Neural cell (in vitro differentiated cells): ENCODE measurements around the gene UGP2. TPM values are rescaled to one million over a fixed set of nuclear protein-coding genes. Genes with fewer than 3 reads are reported as not detected.

ENCODE experiments used
- H2AFZ ChIP-seq: fragments of 200-600, 300-800 bp; sonication (generic), shearing (Covaris generic); 2 replicates; pipeline ENCODE4 v1.6.0; 2014; ENCODE audit warnings: low read depth, mild to moderate bottlenecking, antibody characterized with exemption, low read length, moderate library complexity
- H3F3A ChIP-seq: fragments of 200-600 bp; shearing (Covaris generic); 2 replicates; pipeline ENCODE4 v1.6.1; 2016; ENCODE audit warnings: mild to moderate bottlenecking, moderate library complexity, mixed read lengths, antibody characterized with exemption, low read length; ENCODE audit not compliant: insufficient read depth, poor library complexity, severe bottlenecking
- H3K27ac ChIP-seq: fragments of 200-600, 300-800 bp; sonication (generic), shearing (Covaris generic); 2 replicates; pipeline ENCODE4 v1.5.1; 2014; ENCODE audit warnings: mild to moderate bottlenecking, low read length, moderate library complexity
- H3K27me3 ChIP-seq: fragments of 300-800, 200-600 bp; sonication (generic), shearing (Covaris generic); 2 replicates; pipeline ENCODE4 v1.6.0; 2014; ENCODE audit warnings: mild to moderate bottlenecking, low read depth, low read length, moderate library complexity; ENCODE audit not compliant: insufficient read depth
- H3K36me3 ChIP-seq: fragments of 300-800, 200-600 bp; sonication (generic), shearing (Covaris generic); 2 replicates; pipeline ENCODE4 v1.5.1; 2014; ENCODE audit warnings: mild to moderate bottlenecking, antibody characterized with exemption, low read length, moderate library complexity; ENCODE audit not compliant: insufficient read depth
- H3K4me2 ChIP-seq: fragments of 300-800, 200-600 bp; sonication (generic), shearing (Covaris generic); 2 replicates; pipeline ENCODE4 v1.6.0; 2014; ENCODE audit warnings: mild to moderate bottlenecking, low read length
- H3K4me3 ChIP-seq: fragments of 300-800, 200-600 bp; sonication (generic), shearing (Covaris generic); 2 replicates; pipeline ENCODE4 v1.5.1; 2014; ENCODE audit warnings: mild to moderate bottlenecking, low read length, moderate library complexity
- H3K79me2 ChIP-seq: fragments of 200-600 bp; shearing (Covaris generic); replicated peaks from 2 replicates; pipeline ENCODE4 v1.6.0; 2014; ENCODE audit warnings: mild to moderate bottlenecking, low read length, moderate library complexity; ENCODE audit not compliant: insufficient read depth
- H3K9ac ChIP-seq: fragments of 300-800, 200-600 bp; sonication (generic), shearing (Covaris generic); 2 replicates; pipeline ENCODE4 v1.6.1; 2016; ENCODE audit warnings: mild to moderate bottlenecking, low read length, mixed read lengths
- H3K9me2 ChIP-seq: fragments of 200-600 bp; shearing (Covaris generic); 2 replicates; pipeline ENCODE4 v1.6.1; 2016; ENCODE audit warnings: mild to moderate bottlenecking, low read length, mixed read lengths; ENCODE audit not compliant: insufficient read depth
- H3K9me3 ChIP-seq: fragments of 200-600, 300-800 bp; sonication (generic), shearing (Covaris generic); 2 replicates; pipeline ENCODE4 v1.6.1; 2016; ENCODE audit warnings: mild to moderate bottlenecking, mixed run types, low read length, moderate library complexity, mixed read lengths
- H4K20me1 ChIP-seq: fragments of 200-600 bp; shearing (Covaris generic); 2 replicates; pipeline ENCODE4 v1.6.1; 2016; ENCODE audit warnings: mild to moderate bottlenecking, mixed run types; ENCODE audit not compliant: insufficient read depth
- CTCF ChIP-seq: fragments of 450-650 bp; IDR thresholded peaks from 2 replicates; pipeline ENCODE4 v1.5.1; 2014; ENCODE audit warnings: antibody characterized with exemption, mild to moderate bottlenecking, moderate library complexity; ENCODE audit not compliant: poor library complexity, severe bottlenecking
- EP300 ChIP-seq: fragments of 450-650 bp; conservative IDR thresholded peaks from 2 replicates; pipeline ENCODE4 v1.6.1; 2014; ENCODE audit warnings: antibody characterized with exemption, mild to moderate bottlenecking, moderate library complexity; ENCODE audit not compliant: poor library complexity, severe bottlenecking
- EZH2 ChIP-seq: fragments of 200-600, 300-800 bp; shearing (Covaris generic), sonication (generic); IDR thresholded peaks from 2 replicates; pipeline ENCODE4 v1.6.1; 2014; ENCODE audit warnings: antibody characterized with exemption, low read length, borderline replicate concordance, mild to moderate bottlenecking; ENCODE audit not compliant: insufficient read depth, poor library complexity, severe bottlenecking
- MXI1 ChIP-seq: fragments of 450-650 bp; conservative IDR thresholded peaks from 2 replicates; pipeline ENCODE4 v1.6.1; 2014; ENCODE audit warnings: antibody characterized with exemption, mild to moderate bottlenecking; ENCODE audit not compliant: poor library complexity, severe bottlenecking
- POLR2AphosphoS5 ChIP-seq: IDR thresholded peaks from 2 replicates; pipeline ENCODE4 v1.6.1; 2012
- RAD21 ChIP-seq: fragments of 450-650 bp; conservative IDR thresholded peaks from 2 replicates; pipeline ENCODE4 v1.6.1; 2014; ENCODE audit warnings: antibody characterized with exemption, mild to moderate bottlenecking, moderate library complexity
- SMC3 ChIP-seq: fragments of 450-650 bp; conservative IDR thresholded peaks from 2 replicates; pipeline ENCODE4 v1.6.1; 2014; ENCODE audit warnings: antibody characterized with exemption, mild to moderate bottlenecking, moderate library complexity; ENCODE audit not compliant: poor library complexity
- TAF1 ChIP-seq: IDR thresholded peaks from 2 replicates; pipeline ENCODE4 v1.6.1; 2012; ENCODE audit warnings: low read depth
- polyA plus RNA-seq: library from polyadenylated mRNA; depleted of rRNA; stranded (reverse); fragments of >200 nt; gene quantifications from 2 replicates; pipeline ENCODE4 v1.2.3, GENCODE V29; 2014
- TF ChIP-seq, protein P1 (sequence below): IDR thresholded peaks from 2 replicates; pipeline ENCODE4 v1.6.1; 2012; ENCODE audit warnings: borderline replicate concordance

UGP2 gene
- polyA plus RNA-seq, 1 donor from 2014 or later = 55.6 TPM

GRCh38 chr2:63870679-63871078, 29.0 kb downstream of the UGP2 start:
- no peaks in the 10 kb centered on the region for H3F3A ChIP-seq
- H3K9ac ChIP-seq = no peak overlapping the region
- H3K9me2 ChIP-seq = no peaks in the 10 kb centered on the region
- H3K4me3 ChIP-seq = no peak overlapping the region
- no peaks in the 10 kb centered on the region for H4K20me1 ChIP-seq
- no peak overlapping the region for H2AFZ ChIP-seq
- no peak overlapping the region for H3K4me2 ChIP-seq
- TF ChIP-seq SMC3 = no peak
- TF ChIP-seq EZH2 = no peak
- TF ChIP-seq CTCF = no peak
- no peak for TF ChIP-seq TAF1
- no peak for TF ChIP-seq RAD21
- no peak for TF ChIP-seq MXI1
- no peaks in the 10 kb centered on the region for H3K9me3 ChIP-seq
- H3K36me3 ChIP-seq = no peaks in the 10 kb centered on the region
- no peaks in the 10 kb centered on the region for H3K27me3 ChIP-seq
- H3K27ac ChIP-seq = no peak overlapping the region
- no peaks in the 10 kb centered on the region for H3K79me2 ChIP-seq

GRCh38 chr2:63871864-63872263, 30.2 kb downstream of the UGP2 start:
- Histone ChIP-seq H3K27ac (no peak overlapping the region), H4K20me1 (no peaks in the 10 kb centered on the region), H3K4me2 (no peak overlapping the region), H3K79me2 (no peaks in the 10 kb centered on the region), H3K9ac (no peak overlapping the region), H2AFZ (no peak overlapping the region), H3K27me3 (no peaks in the 10 kb centered on the region), H3K9me2 (no peaks in the 10 kb centered on the region), H3K9me3 (no peaks in the 10 kb centered on the region), H3K4me3 (no peak overlapping the region), H3F3A (no peaks in the 10 kb centered on the region), H3K36me3 (no peaks in the 10 kb centered on the region)
- TF ChIP-seq SMC3 (no peak), POLR2AphosphoS5 (no peak), EP300 (no peak), RAD21 (no peak), TAF1 (no peak), MXI1 (no peak), CTCF (no peak), EZH2 (no peak)
- TF ChIP-seq, protein P1, sequence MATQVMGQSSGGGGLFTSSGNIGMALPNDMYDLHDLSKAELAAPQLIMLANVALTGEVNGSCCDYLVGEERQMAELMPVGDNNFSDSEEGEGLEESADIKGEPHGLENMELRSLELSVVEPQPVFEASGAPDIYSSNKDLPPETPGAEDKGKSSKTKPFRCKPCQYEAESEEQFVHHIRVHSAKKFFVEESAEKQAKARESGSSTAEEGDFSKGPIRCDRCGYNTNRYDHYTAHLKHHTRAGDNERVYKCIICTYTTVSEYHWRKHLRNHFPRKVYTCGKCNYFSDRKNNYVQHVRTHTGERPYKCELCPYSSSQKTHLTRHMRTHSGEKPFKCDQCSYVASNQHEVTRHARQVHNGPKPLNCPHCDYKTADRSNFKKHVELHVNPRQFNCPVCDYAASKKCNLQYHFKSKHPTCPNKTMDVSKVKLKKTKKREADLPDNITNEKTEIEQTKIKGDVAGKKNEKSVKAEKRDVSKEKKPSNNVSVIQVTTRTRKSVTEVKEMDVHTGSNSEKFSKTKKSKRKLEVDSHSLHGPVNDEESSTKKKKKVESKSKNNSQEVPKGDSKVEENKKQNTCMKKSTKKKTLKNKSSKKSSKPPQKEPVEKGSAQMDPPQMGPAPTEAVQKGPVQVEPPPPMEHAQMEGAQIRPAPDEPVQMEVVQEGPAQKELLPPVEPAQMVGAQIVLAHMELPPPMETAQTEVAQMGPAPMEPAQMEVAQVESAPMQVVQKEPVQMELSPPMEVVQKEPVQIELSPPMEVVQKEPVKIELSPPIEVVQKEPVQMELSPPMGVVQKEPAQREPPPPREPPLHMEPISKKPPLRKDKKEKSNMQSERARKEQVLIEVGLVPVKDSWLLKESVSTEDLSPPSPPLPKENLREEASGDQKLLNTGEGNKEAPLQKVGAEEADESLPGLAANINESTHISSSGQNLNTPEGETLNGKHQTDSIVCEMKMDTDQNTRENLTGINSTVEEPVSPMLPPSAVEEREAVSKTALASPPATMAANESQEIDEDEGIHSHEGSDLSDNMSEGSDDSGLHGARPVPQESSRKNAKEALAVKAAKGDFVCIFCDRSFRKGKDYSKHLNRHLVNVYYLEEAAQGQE = no peak
